HCT116 (cell line): ENCODE data around the gene GDF10. TPM values are rescaled to one million over a fixed set of nuclear protein-coding genes. Genes with fewer than 3 reads are reported as not detected.

Experiments used
- ATAC-seq: fragments of 200-7000 bp; cut with Tn5 transposase; 2 replicates; pipeline ENCODE4 v1.9.1; 2020; ENCODE audit warnings: mild to moderate bottlenecking, moderate library complexity
- BruUV-seq: library from RNA; stranded (reverse); fragments of 400-500 nt; replicated peaks from 2 replicates; lab custom pipeline; 2021; lab: Mats Ljungman, UMichigan
- CTCF ChIA-PET: fragments of 300-600 bp; sonication (Branson Sonifier 250); formaldehyde crosslinking; loops from one replicate; lab custom pipeline; 2021; ENCODE audit warnings: antibody characterized with exemption; lab: Charles Lee
- POLR2A ChIA-PET: fragments of 300-600, 350-600 bp; sonication (Branson Sonifier 250); formaldehyde crosslinking; loops from one replicate; lab custom pipeline; 2021; ENCODE audit warnings: antibody characterized with exemption; lab: Charles Lee
- RAD21 ChIA-PET, 2 experiments: fragments of 300-600 bp; sonication (Branson Sonifier 250); formaldehyde crosslinking; loops; one replicate each; lab custom pipeline; 2023; ENCODE audit warnings: low total read pairs in 2 of 2; ENCODE audit not compliant: uncharacterized antibody in 2 of 2, unreplicated experiment in 2 of 2, low non-redundant PET in 1 of 2; lab: Charles Lee
- DNase-seq: peaks from one replicate; pipeline ENCODE4 v3.0.0-alpha.2; 2010; ENCODE audit warnings: low read depth, low spot score
- H2AFZ ChIP-seq: fragments of 200-600 bp; shearing (Covaris generic), sonication (generic); 2 replicates; pipeline ENCODE4 v1.6.1; 2017; ENCODE audit warnings: low read depth, mixed run types, mixed read lengths, antibody characterized with exemption, low read length; ENCODE audit not compliant: poor library complexity, severe bottlenecking
- H3K27ac ChIP-seq: 2 replicates; pipeline ENCODE4 v1.5.1; 2012; ENCODE audit warnings: low read depth, low read length
- H3K27me3 ChIP-seq: fragments of 200-600 bp; sonication (generic); 2 replicates; pipeline ENCODE4 v1.6.1; 2016; ENCODE audit warnings: mixed run types, low read length, mixed read lengths; ENCODE audit not compliant: insufficient read depth
- H3K36me3 ChIP-seq, 2 experiments: fragments of 200-500 bp in 1 of 2; fragments of 200-600 bp in 1 of 2; sonication (Bioruptor generic) in 1 of 2; sonication (generic) in 1 of 2; 2 replicates each; pipeline versions ENCODE4 v1.5.1 to v1.6.1; 2014 to 2016; ENCODE audit warnings: low read length in 2 of 2, inconsistent platforms in 1 of 2, mixed read lengths in 1 of 2, mixed run types in 1 of 2; ENCODE audit not compliant: insufficient read depth in 2 of 2, control insufficient read depth in 1 of 2
- H3K4me1 ChIP-seq, 2 experiments: fragments of 200-600 bp in 1 of 2; sonication (generic) in 1 of 2; 2 replicates each; pipeline versions ENCODE4 v1.5.1 to v1.6.1; 2012 to 2017; ENCODE audit warnings: low read length in 2 of 2, inconsistent platforms in 1 of 2, mild to moderate bottlenecking in 1 of 2, mixed read lengths in 1 of 2, mixed run types in 1 of 2, moderate library complexity in 1 of 2; ENCODE audit not compliant: insufficient read depth in 2 of 2, control insufficient read depth in 1 of 2
- H3K4me2 ChIP-seq: fragments of 200-600 bp; sonication (generic); 2 replicates; pipeline ENCODE4 v1.6.1; 2017; ENCODE audit warnings: mixed run types, low read length, mixed read lengths
- H3K4me3 ChIP-seq, 2 experiments: fragments of 200-600 bp in 1 of 2; sonication (generic) in 1 of 2; replicated peaks in 1 of 2; 2 replicates each; pipeline ENCODE4 v1.5.1; 2011 to 2016; ENCODE audit warnings: low read length in 2 of 2, control low read depth in 1 of 2, low read depth in 1 of 2, mild to moderate bottlenecking in 1 of 2, mixed read lengths in 1 of 2, mixed run types in 1 of 2
- H3K79me2 ChIP-seq: fragments of 200-600 bp; sonication (generic); 2 replicates; pipeline ENCODE4 v1.6.1; 2017; ENCODE audit warnings: mild to moderate bottlenecking, mixed run types, low read length, moderate library complexity, mixed read lengths; ENCODE audit not compliant: insufficient read depth
- H3K9ac ChIP-seq: fragments of 200-600 bp; sonication (generic); 2 replicates; pipeline ENCODE4 v1.6.1; 2016; ENCODE audit warnings: low read length, mixed read lengths
- H3K9me2 ChIP-seq: fragments of 200-600 bp; sonication (generic), shearing (Covaris generic); 2 replicates; pipeline ENCODE4 v1.6.1; 2017; ENCODE audit warnings: mixed run types, mild to moderate bottlenecking, moderate library complexity; ENCODE audit not compliant: insufficient read depth
- H3K9me3 ChIP-seq, 2 experiments: fragments of 200-500 bp in 1 of 2; fragments of 200-600 bp in 1 of 2; sonication (Bioruptor generic) in 1 of 2; sonication (generic) in 1 of 2; 2 replicates each; pipeline ENCODE4 v1.6.1; 2014 to 2017; ENCODE audit warnings: low read length in 2 of 2, mixed read lengths in 2 of 2, inconsistent platforms in 1 of 2, low read depth in 1 of 2, mild to moderate bottlenecking in 1 of 2, mixed run types in 1 of 2, moderate library complexity in 1 of 2; ENCODE audit not compliant: control insufficient read depth in 1 of 2, insufficient read depth in 1 of 2
- H4K20me1 ChIP-seq: fragments of 200-600 bp; sonication (generic), shearing (Covaris generic); 2 replicates; pipeline ENCODE4 v1.6.1; 2017; ENCODE audit warnings: mixed run types, mild to moderate bottlenecking, moderate library complexity; ENCODE audit not compliant: insufficient read depth
- CBX3 ChIP-seq: IDR thresholded peaks from 2 replicates; pipeline ENCODE4 v1.6.1; 2012; ENCODE audit warnings: low read depth
- CEBPB ChIP-seq: IDR thresholded peaks from 2 replicates; pipeline ENCODE4 v1.6.1; 2012; ENCODE audit warnings: low read depth
- EGR1 ChIP-seq: IDR thresholded peaks from 2 replicates; pipeline ENCODE4 v1.6.1; 2012; ENCODE audit warnings: low read depth
- ELF1 ChIP-seq: IDR thresholded peaks from 2 replicates; pipeline ENCODE4 v1.6.1; 2012; ENCODE audit warnings: low read depth, borderline replicate concordance
- EZH2 ChIP-seq: fragments of 200-600 bp; sonication (generic); IDR thresholded peaks from 2 replicates; pipeline ENCODE4 v1.6.1; 2017; ENCODE audit warnings: antibody characterized with exemption, mixed run types
- EZH2phosphoT487 ChIP-seq: fragments of 200-600 bp; IDR thresholded peaks from 2 replicates; pipeline ENCODE4 v1.6.1; 2018; ENCODE audit warnings: antibody characterized with exemption, borderline replicate concordance
- FOSL1 ChIP-seq: IDR thresholded peaks from 2 replicates; pipeline ENCODE4 v1.6.1; 2012; ENCODE audit warnings: low read depth
- JUND ChIP-seq: IDR thresholded peaks from 2 replicates; pipeline ENCODE4 v1.6.1; 2012
- POLR2A ChIP-seq: IDR thresholded peaks from 2 replicates; pipeline ENCODE4 v1.7.0; 2011; ENCODE audit warnings: borderline replicate concordance; ENCODE audit not compliant: insufficient read depth, insufficient read length; ENCODE audit errors: extremely low read depth
- POLR2AphosphoS5 ChIP-seq: IDR thresholded peaks from 2 replicates; pipeline ENCODE4 v1.6.1; 2011; ENCODE audit warnings: mild to moderate bottlenecking, low read depth, low read length, moderate library complexity
- RAD21 ChIP-seq: IDR thresholded peaks from 2 replicates; pipeline ENCODE4 v1.6.1; 2012; ENCODE audit warnings: low read depth, mild to moderate bottlenecking
- SIN3A ChIP-seq: IDR thresholded peaks from 2 replicates; pipeline ENCODE4 v1.6.1; 2012; ENCODE audit warnings: low read depth
- SP1 ChIP-seq: IDR thresholded peaks from 2 replicates; pipeline ENCODE4 v1.6.1; 2012; ENCODE audit warnings: low read depth
- TCF7L2 ChIP-seq: IDR thresholded peaks from 2 replicates; pipeline ENCODE4 v1.7.0; 2011; ENCODE audit warnings: borderline replicate concordance, inconsistent platforms; ENCODE audit not compliant: insufficient read depth, insufficient read length; ENCODE audit errors: extremely low read depth
- YY1 ChIP-seq: IDR thresholded peaks from 2 replicates; pipeline ENCODE4 v1.6.1; 2011; ENCODE audit warnings: low read length, low read depth, moderate library complexity, mild to moderate bottlenecking; ENCODE audit not compliant: insufficient replicate concordance; ENCODE audit errors: extremely low read depth
- ZFX ChIP-seq: fragments of 450-650 bp; IDR thresholded peaks from 2 replicates; pipeline ENCODE4 v1.6.1; 2017
- intact Hi-C: fragments of 100-400 bp; cut with micrococcal nuclease; formaldehyde crosslinking; loops from 2 replicates; pipeline ENCODE4 v1.10.0; 2022
- total RNA-seq: library from RNA; stranded (reverse); gene quantifications from one replicate; pipeline ENCODE4 v1.2.1, GENCODE V29; 2021; ENCODE audit not compliant: unreplicated experiment
- TF ChIP-seq, protein P1 (sequence below): IDR thresholded peaks from 2 replicates; pipeline ENCODE4 v1.6.1; 2012; ENCODE audit warnings: low read depth
- TF ChIP-seq, protein P2 (sequence below): IDR thresholded peaks from 2 replicates; pipeline ENCODE4 v1.6.1; 2012
- TF ChIP-seq, protein P3 (sequence below), 3 experiments: fragments of 200-600 bp in 1 of 3; sonication (generic) in 1 of 3; IDR thresholded peaks in 2 of 3; conservative IDR thresholded peaks in 1 of 3; 2 replicates each; pipeline ENCODE4 v1.5.1; 2012 to 2017; ENCODE audit warnings: low read depth in 2 of 3, low read length in 2 of 3, antibody characterized with exemption in 1 of 3, borderline replicate concordance in 1 of 3, control low read depth in 1 of 3, mild to moderate bottlenecking in 1 of 3, mixed read lengths in 1 of 3, mixed run types in 1 of 3, moderate library complexity in 1 of 3; ENCODE audit not compliant: insufficient read depth in 1 of 3
- TF ChIP-seq, protein P4 (sequence below): IDR thresholded peaks from 2 replicates; pipeline ENCODE4 v1.6.1; 2011; ENCODE audit warnings: mild to moderate bottlenecking, low read length, moderate library complexity; ENCODE audit not compliant: insufficient replicate concordance; ENCODE audit errors: extremely low read depth

Gene GDF10
- total RNA-seq, 1 experiment from 2014 or later, result not detected

DNA sequence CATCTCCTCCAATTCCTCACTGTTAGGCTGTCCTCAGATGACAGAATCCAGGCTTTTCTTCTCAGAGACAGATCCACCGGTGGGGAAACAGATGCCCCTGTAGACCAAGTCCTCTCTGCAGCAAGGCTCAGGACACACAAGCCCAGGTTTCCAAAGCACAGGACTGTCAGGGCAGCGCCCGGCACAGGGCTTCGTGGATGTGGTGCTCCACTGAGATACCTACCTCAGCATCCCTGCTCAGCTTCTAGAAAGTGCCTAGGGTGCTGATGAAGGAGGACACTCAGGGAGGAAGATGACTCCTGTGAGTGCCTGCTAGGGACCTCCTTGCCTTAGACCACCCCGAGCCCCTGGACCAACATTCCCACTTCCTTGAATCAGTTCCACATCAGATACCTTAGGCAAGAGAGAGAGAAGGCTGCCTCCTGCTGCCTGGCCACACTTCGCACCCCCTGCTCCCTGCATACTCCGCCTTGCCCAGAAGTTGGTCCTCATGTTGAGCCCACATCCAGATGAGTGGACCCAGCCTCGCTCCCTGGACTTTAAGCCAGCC is 39.3 kb downstream of the GDF10 start:
- Histone ChIP-seq H2AFZ (no peak overlapping the region), H4K20me1 (no peaks in the 10 kb centered on the region), H3K27me3 (0 out of 2 replicates have a peak, but pooled peaks cover 4% of the 10 kb centered on the region), H3K9ac (no peak overlapping the region), H3K4me1 (no peaks in the 10 kb centered on the region), H3K36me3 (no peaks in the 10 kb centered on the region), H3K4me3 (no peak overlapping the region), H3K79me2 (no peaks in the 10 kb centered on the region), H3K4me2 (no peak overlapping the region), H3K9me2 (no peaks in the 10 kb centered on the region), H3K27ac (no peak overlapping the region), H3K9me3 (no peaks in the 10 kb centered on the region)
- ChIA-PET CTCF (interaction anchor here (0.9 to 2.3 kb wide), 2 partner anchors 291 to 343 kb away, joined by 3 to 39 read pairs; no protein-coding TSS in a partner anchor), POLR2A (no interaction called here), RAD21 (no interaction called here)
- no peak for TF ChIP-seq EZH2phosphoT487
- no peak for TF ChIP-seq CEBPB
- TF ChIP-seq JUND, result no peak
- no peak for TF ChIP-seq EZH2
- TF ChIP-seq CBX3, result no peak
- no peak for TF ChIP-seq POLR2A
- TF ChIP-seq SP1, result no peak
- TF ChIP-seq, protein P1, sequence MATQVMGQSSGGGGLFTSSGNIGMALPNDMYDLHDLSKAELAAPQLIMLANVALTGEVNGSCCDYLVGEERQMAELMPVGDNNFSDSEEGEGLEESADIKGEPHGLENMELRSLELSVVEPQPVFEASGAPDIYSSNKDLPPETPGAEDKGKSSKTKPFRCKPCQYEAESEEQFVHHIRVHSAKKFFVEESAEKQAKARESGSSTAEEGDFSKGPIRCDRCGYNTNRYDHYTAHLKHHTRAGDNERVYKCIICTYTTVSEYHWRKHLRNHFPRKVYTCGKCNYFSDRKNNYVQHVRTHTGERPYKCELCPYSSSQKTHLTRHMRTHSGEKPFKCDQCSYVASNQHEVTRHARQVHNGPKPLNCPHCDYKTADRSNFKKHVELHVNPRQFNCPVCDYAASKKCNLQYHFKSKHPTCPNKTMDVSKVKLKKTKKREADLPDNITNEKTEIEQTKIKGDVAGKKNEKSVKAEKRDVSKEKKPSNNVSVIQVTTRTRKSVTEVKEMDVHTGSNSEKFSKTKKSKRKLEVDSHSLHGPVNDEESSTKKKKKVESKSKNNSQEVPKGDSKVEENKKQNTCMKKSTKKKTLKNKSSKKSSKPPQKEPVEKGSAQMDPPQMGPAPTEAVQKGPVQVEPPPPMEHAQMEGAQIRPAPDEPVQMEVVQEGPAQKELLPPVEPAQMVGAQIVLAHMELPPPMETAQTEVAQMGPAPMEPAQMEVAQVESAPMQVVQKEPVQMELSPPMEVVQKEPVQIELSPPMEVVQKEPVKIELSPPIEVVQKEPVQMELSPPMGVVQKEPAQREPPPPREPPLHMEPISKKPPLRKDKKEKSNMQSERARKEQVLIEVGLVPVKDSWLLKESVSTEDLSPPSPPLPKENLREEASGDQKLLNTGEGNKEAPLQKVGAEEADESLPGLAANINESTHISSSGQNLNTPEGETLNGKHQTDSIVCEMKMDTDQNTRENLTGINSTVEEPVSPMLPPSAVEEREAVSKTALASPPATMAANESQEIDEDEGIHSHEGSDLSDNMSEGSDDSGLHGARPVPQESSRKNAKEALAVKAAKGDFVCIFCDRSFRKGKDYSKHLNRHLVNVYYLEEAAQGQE, result no peak
- TF ChIP-seq, protein P2, sequence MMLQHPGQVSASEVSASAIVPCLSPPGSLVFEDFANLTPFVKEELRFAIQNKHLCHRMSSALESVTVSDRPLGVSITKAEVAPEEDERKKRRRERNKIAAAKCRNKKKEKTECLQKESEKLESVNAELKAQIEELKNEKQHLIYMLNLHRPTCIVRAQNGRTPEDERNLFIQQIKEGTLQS, result no peak
- TF ChIP-seq, protein P3, sequence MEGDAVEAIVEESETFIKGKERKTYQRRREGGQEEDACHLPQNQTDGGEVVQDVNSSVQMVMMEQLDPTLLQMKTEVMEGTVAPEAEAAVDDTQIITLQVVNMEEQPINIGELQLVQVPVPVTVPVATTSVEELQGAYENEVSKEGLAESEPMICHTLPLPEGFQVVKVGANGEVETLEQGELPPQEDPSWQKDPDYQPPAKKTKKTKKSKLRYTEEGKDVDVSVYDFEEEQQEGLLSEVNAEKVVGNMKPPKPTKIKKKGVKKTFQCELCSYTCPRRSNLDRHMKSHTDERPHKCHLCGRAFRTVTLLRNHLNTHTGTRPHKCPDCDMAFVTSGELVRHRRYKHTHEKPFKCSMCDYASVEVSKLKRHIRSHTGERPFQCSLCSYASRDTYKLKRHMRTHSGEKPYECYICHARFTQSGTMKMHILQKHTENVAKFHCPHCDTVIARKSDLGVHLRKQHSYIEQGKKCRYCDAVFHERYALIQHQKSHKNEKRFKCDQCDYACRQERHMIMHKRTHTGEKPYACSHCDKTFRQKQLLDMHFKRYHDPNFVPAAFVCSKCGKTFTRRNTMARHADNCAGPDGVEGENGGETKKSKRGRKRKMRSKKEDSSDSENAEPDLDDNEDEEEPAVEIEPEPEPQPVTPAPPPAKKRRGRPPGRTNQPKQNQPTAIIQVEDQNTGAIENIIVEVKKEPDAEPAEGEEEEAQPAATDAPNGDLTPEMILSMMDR (IDR thresholded peaks at IDR 0.05 in 2 of 3, conservative IDR thresholded peaks at IDR 0.05 in 1 of 3; ENCODE audit: borderline replicate concordance in 1 of 3, insufficient read depth in 1 of 3, low read depth in 2 of 3, low read length in 2 of 3), result no peak
- no peak for TF ChIP-seq ELF1
- no peak for TF ChIP-seq ZFX
- TF ChIP-seq TCF7L2, result no peak
- no peak for TF ChIP-seq YY1
- TF ChIP-seq SIN3A, result no peak
- TF ChIP-seq EGR1, result no peak
- TF ChIP-seq POLR2AphosphoS5, result no peak
- no peak for TF ChIP-seq FOSL1
- TF ChIP-seq, protein P4, sequence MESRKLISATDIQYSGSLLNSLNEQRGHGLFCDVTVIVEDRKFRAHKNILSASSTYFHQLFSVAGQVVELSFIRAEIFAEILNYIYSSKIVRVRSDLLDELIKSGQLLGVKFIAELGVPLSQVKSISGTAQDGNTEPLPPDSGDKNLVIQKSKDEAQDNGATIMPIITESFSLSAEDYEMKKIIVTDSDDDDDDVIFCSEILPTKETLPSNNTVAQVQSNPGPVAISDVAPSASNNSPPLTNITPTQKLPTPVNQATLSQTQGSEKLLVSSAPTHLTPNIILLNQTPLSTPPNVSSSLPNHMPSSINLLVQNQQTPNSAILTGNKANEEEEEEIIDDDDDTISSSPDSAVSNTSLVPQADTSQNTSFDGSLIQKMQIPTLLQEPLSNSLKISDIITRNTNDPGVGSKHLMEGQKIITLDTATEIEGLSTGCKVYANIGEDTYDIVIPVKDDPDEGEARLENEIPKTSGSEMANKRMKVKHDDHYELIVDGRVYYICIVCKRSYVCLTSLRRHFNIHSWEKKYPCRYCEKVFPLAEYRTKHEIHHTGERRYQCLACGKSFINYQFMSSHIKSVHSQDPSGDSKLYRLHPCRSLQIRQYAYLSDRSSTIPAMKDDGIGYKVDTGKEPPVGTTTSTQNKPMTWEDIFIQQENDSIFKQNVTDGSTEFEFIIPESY, result no peak
- TF ChIP-seq RAD21, result no peak; the same call in 1 of the 2 replicates
- no TSS peak for BruUV-seq
- no peak for DNase-seq
- no peak for ATAC-seq
- intact Hi-C loops, result no loop called here
